C4-2B (cell line): Measurements from ENCODE around the gene MANEAL.

ENCODE experiments used
- H3K27ac ChIP-seq: fragments of 450-650 bp; 2 replicates; pipeline ENCODE4 v1.5.1; 2017
- ZFX ChIP-seq: fragments of 450-650 bp; IDR thresholded peaks from 2 replicates; pipeline ENCODE4 v1.6.1; 2017
- TF ChIP-seq, protein P1 (sequence below): fragments of 450-650 bp; conservative IDR thresholded peaks from 2 replicates; pipeline ENCODE4 v1.5.1; 2017; ENCODE audit warnings: mild to moderate bottlenecking

Gene MANEAL

DNA sequence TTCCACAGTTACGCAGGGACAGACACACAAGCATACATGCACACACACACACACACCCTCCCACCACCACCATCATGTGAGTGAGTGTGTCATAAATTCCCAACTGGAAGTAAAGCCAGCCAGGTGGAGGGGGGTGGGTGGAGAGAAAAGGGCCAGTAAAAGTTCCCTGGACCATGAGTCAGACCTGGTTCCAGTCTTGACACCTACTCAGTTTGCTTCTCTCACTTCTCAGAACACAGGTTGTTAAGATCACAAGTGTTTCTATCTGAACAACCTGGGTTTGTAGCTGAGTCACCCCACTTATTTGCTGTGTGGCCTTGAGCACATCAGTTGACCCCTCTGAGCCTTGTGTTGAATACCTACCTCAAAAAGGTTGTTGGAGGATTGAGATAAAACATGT lies 38.4 kb upstream of the MANEAL start:
- H3K27ac ChIP-seq: no peak overlapping the region
- TF ChIP-seq, protein P1, sequence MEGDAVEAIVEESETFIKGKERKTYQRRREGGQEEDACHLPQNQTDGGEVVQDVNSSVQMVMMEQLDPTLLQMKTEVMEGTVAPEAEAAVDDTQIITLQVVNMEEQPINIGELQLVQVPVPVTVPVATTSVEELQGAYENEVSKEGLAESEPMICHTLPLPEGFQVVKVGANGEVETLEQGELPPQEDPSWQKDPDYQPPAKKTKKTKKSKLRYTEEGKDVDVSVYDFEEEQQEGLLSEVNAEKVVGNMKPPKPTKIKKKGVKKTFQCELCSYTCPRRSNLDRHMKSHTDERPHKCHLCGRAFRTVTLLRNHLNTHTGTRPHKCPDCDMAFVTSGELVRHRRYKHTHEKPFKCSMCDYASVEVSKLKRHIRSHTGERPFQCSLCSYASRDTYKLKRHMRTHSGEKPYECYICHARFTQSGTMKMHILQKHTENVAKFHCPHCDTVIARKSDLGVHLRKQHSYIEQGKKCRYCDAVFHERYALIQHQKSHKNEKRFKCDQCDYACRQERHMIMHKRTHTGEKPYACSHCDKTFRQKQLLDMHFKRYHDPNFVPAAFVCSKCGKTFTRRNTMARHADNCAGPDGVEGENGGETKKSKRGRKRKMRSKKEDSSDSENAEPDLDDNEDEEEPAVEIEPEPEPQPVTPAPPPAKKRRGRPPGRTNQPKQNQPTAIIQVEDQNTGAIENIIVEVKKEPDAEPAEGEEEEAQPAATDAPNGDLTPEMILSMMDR: no peak
- no peak for TF ChIP-seq ZFX

DNA sequence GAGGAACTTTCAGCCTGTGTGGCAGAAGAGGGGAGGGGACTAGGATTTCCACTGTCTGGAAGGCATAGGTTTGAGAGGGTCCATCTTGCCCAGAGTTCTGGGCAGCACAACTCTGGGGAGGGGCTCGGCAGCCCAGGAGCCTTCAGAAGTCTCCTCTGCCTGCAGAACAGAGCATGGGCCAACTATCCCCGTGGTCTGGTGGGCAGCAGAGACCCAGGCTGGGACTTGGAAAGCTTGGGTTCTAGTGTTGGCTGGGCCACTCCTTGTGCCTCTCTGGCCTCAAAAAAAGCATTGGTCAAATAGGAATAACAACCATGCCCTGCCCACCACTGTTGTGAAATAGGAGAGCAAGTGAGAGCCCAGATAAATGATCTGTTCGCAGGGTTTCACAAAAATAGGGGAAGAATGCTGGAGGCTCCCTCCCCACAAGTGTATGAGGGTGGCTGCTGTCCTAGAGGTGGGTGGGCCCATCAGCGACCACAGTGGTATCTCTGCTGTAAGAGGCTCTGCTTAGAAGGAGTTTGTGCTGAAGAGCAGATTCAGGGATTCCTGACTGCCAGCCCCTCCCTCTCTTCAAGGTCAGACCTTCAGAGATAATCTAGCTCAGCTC lies 37.6 kb upstream of the MANEAL start:
- no peak overlapping the region for H3K27ac ChIP-seq
- no peak for TF ChIP-seq ZFX
- TF ChIP-seq, protein P1: no peak

DNA sequence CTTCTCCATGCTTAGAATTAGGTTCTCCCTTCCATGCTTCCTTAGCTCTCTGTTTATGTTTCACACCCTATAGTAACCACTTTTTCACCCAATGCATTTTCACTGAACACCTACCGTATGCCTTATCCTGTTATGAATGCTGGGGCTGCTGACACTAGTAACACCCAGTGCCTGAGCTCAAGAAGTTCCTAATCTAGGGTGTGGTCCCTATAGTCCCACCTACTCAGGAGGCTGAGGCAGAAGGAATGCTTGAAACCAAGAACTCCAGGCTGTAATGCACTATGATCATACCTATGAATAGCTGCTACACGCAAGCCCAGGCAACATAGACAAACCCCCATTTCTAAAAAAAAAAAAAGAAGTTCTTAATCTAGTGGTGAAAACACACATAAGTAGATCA lies 34.2 kb upstream of the MANEAL start:
- no peak overlapping the region for H3K27ac ChIP-seq
- TF ChIP-seq, protein P1: no peak

DNA sequence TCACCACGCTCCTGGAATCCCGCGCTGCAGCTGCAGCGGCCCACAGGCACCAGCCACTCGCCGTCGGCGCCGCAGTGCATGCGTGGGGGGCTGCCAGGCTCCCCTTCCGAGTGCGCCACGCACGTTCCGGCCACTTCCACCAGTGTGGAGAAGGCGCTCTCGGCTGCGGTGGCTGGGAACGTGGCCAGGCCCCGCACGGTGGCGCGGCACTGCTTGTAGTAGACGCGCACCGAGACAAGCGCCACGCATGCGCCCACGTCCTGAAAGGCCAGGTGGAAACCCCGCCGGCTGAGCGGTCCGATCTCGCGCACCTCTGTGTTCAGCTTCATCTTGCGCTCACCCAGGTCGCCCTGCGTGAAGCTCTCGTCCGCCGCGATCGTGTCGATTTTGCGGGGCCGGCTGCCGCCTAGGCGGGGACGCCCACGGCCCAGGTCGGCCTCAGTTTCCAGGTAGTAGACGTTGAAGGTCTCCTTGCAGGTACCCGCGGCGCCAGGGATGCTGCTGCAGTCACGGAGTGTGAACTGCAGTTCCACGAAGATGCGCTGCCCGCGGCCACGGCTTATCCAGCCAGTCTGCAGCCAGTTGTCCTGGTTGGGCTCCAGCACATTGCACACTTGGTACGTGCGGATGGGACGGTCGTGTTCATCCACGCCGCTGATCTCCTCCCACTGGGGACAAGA lies 32.1 kb upstream of the MANEAL start:
- TF ChIP-seq, protein P1: no peak
- TF ChIP-seq ZFX: no peak

DNA sequence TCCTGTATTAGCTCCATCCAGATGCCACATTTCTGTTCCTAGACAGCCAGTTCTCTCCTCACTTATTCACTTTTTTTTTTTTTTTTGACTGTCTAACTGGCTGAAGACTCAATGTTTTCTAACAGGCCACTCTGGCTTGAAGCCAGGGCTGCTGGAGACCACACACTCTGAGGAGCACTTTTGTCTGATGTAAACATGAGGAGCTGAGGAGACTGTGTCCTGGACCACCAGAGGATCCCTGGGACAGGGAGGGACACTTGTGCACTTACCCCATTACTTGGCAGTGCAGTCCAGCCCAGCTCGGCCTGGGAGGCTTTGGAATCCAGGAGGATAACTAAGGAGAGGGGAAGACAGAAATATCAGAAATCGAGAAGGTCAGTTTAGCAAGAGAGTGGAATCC lies 31.1 kb upstream of the MANEAL start:
- TF ChIP-seq, protein P1: no peak
- TF ChIP-seq ZFX: no peak
- no peak overlapping the region for H3K27ac ChIP-seq

More for the DNA sequence above, 32.1 kb upstream of the MANEAL start:
- H3K27ac ChIP-seq: no peak overlapping the region

DNA sequence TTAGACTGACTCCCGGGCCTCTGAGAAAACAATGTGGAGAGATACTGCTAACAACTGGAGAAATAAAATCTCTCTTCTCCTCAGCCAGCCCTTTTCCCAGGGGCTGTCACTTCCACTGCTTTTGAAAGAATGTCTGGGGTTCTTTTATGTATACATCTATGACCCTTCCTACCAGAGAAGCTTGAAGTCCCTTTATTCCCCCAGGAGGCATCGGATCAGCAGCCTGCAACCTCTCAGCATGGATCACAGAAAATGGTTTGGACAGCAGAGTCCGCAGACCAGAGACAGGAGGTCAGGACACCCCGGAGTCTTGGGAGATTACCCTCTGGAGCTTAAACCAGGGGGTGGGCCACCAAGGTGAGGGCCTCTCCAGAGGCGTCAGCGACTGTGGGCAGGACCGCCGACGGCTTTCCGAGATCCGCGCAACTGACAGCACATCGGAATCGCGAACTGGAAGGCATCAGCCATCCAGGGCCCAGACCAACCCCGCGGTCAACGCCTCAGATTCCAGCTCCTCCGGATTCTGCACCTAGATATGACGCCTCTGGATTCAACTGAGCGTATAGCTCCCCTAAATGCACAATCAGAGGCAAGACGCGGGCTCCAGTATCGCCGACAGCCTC lies 29.7 kb upstream of the MANEAL start:
- no peak overlapping the region for H3K27ac ChIP-seq
- TF ChIP-seq, protein P1: no peak
- no peak for TF ChIP-seq ZFX

DNA sequence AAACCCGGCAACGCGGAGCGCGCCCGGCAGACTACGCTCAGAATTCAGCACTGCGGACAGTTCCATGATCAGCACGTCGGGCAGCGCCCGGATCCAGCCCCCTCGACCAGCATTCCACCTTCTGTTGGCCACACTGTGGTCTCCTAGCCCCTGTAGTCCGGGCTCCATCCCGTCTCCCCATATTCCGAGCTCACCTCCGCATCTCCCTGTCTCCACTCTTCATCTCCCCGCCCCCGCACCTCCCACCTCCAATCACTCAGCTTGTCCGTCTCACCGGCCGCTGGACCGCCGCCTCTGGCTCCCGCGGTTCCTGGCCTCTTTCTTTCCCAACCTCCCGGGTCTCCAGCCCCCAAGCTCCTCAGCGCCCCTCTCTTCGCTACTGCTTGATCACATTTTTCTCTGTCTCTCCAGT lies 29.2 kb upstream of the MANEAL start:
- TF ChIP-seq, protein P1: no peak
- no peak for TF ChIP-seq ZFX
- H3K27ac ChIP-seq: no peak overlapping the region
